BJ (cell line): Measurements from ENCODE around the gene LDLRAD4. TPM values are rescaled to one million over a fixed set of nuclear protein-coding genes. Genes with fewer than 3 reads are reported as not detected.

Experiments
- CTCF ChIA-PET: fragments of 350-600 bp; formaldehyde crosslinking; extraction: SDS; loops from one replicate; lab custom pipeline; 2021; ENCODE audit warnings: antibody characterized with exemption, inconsistent platforms; lab: Yijun Ruan, JAX
- POLR2A ChIA-PET: fragments of 300-600 bp; sonication (Branson Sonifier 250); formaldehyde crosslinking; extraction: SDS; loops from one replicate; lab custom pipeline; 2021; ENCODE audit warnings: antibody characterized with exemption; lab: Charles Lee
- DNase-seq: peaks from one replicate; pipeline ENCODE4 v3.0.0-alpha.2; 2011; ENCODE audit warnings: low read depth
- H3K27me3 ChIP-seq: 2 replicates; pipeline ENCODE4 v1.6.0; 2011; ENCODE audit warnings: low read length; ENCODE audit not compliant: control insufficient read depth, insufficient read depth
- H3K36me3 ChIP-seq: 2 replicates; pipeline ENCODE4 v1.5.1; 2011; ENCODE audit warnings: low read length; ENCODE audit not compliant: control insufficient read depth, insufficient read depth
- H3K4me3 ChIP-seq: 2 replicates; pipeline ENCODE4 v1.5.1; 2011; ENCODE audit warnings: low read depth, mild to moderate bottlenecking, control low read depth, low read length
- CTCF ChIP-seq: IDR thresholded peaks from 2 replicates; pipeline ENCODE4 v1.5.1; 2011; ENCODE audit warnings: low read depth, mild to moderate bottlenecking, control low read depth, inconsistent platforms, low read length, moderate library complexity; ENCODE audit not compliant: insufficient read depth
- polyA plus RNA-seq: library from polyadenylated mRNA; depleted of rRNA; stranded (reverse); fragments of >200 nt; gene quantifications from 2 replicates; pipeline ENCODE4 v1.2.3, GENCODE V29; 2011

LDLRAD4 gene
- polyA plus RNA-seq, 1 experiment, result not detected

- no peaks in the 10 kb centered on the region for H3K36me3 ChIP-seq
- no peak overlapping the region for H3K4me3 ChIP-seq
- no peak for DNase-seq
- H3K27me3 ChIP-seq, result no peaks in the 10 kb centered on the region
- CTCF ChIA-PET, result no interaction called here
- TF ChIP-seq CTCF, result no peak
- POLR2A ChIA-PET, result no interaction called here
Observed at GRCh38 chr18:13410471-13410870, 191.9 kb downstream of the LDLRAD4 start.

- Histone ChIP-seq H3K27me3 (no peaks in the 10 kb centered on the region), H3K4me3 (no peak overlapping the region), H3K36me3 (no peaks in the 10 kb centered on the region)
- DNase-seq, result no peak
- ChIA-PET CTCF (no interaction called here), POLR2A (no interaction called here)
- TF ChIP-seq CTCF, result no peak
Observed at GRCh38 chr18:13412017-13412416, 193.5 kb downstream of the LDLRAD4 start.

GRCh38 chr18:13412901-13413300 is 194.3 kb downstream of the LDLRAD4 start:
- POLR2A ChIA-PET, result no interaction called here
- no peak for TF ChIP-seq CTCF
- CTCF ChIA-PET, result no interaction called here
- Histone ChIP-seq H3K27me3 (no peaks in the 10 kb centered on the region), H3K36me3 (no peaks in the 10 kb centered on the region), H3K4me3 (no peak overlapping the region)
- DNase-seq, result no peak

- TF ChIP-seq CTCF, result no peak
- no peaks in the 10 kb centered on the region for H3K27me3 ChIP-seq
- ChIA-PET CTCF (no interaction called here), POLR2A (no interaction called here)
- H3K4me3 ChIP-seq, result no peak overlapping the region
- DNase-seq, result no peak
- no peaks in the 10 kb centered on the region for H3K36me3 ChIP-seq
Observed at GRCh38 chr18:13414102-13414501, 195.5 kb downstream of the LDLRAD4 start.

GRCh38 chr18:13414521-13414920 is 196.0 kb downstream of the LDLRAD4 start:
- ChIA-PET POLR2A (no interaction called here), CTCF (no interaction called here)
- Histone ChIP-seq H3K4me3 (no peak overlapping the region), H3K36me3 (no peaks in the 10 kb centered on the region), H3K27me3 (no peaks in the 10 kb centered on the region)
- TF ChIP-seq CTCF, result no peak
- DNase-seq, result no peak
